GM18951 (cell line): ENCODE results near the gene SIT1.

Experiments used
- POLR2A ChIP-seq: IDR thresholded peaks from 4 replicates; pipeline ENCODE4 v1.6.1; 2011; ENCODE audit warnings: mild to moderate bottlenecking; ENCODE audit not compliant: insufficient read length, insufficient read depth; ENCODE audit errors: extremely low read depth
- in situ Hi-C: fragments of 300-500 bp; cut with MboI; formaldehyde crosslinking; loops from one replicate; pipeline ENCODE4 v1.12.0; 2022; ENCODE audit warnings: low sequenced_read_pairs, mixed read lengths, inconsistent platforms; ENCODE audit not compliant: unreplicated experiment

The SIT1 gene

GRCh38 chr9:35650341-35651158 is at the start of gene SIT1:
Gene SIT1, minus strand, starts transcription at chr9:35650931. Its CDS starts 78 bp downstream, at chr9:35650853.
- in situ Hi-C loops, result no loop called here
- TF ChIP-seq POLR2A, result peak; percentile 53

GRCh38 chr9:35700031-35700430 is 49.3 kb upstream of the SIT1 start:
- in situ Hi-C loops, result no loop called here
- TF ChIP-seq POLR2A, result no peak

GRCh38 chr9:35698231-35698630 is 47.5 kb upstream of the SIT1 start:
- TF ChIP-seq POLR2A, result no peak
- in situ Hi-C loops, result no loop called here

- TF ChIP-seq POLR2A, result no peak
- in situ Hi-C loops, result no loop called here
These were observed 46.8 kb upstream of the SIT1 start for GRCh38 chr9:35697486-35697885.

- in situ Hi-C loops, result no loop called here
These were observed 45.9 kb upstream of the SIT1 start for GRCh38 chr9:35696520-35697215.

GRCh38 chr9:35695943-35696401 is 45.2 kb upstream of the SIT1 start:
- in situ Hi-C loops, result no loop called here

More at GRCh38 chr9:35696520-35697215, 45.9 kb upstream of the SIT1 start:
- TF ChIP-seq POLR2A, result no peak

GRCh38 chr9:35691757-35692301 is 41.1 kb upstream of the SIT1 start:
- TF ChIP-seq POLR2A, result no peak
- in situ Hi-C loops, result no loop called here

More at GRCh38 chr9:35695943-35696401, 45.2 kb upstream of the SIT1 start:
- no peak for TF ChIP-seq POLR2A

GRCh38 chr9:35691334-35691650 is 40.6 kb upstream of the SIT1 start:
- in situ Hi-C loops, result no loop called here
- no peak for TF ChIP-seq POLR2A

GRCh38 chr9:35690614-35691333 is 40.0 kb upstream of the SIT1 start:
- peak; percentile 10 for TF ChIP-seq POLR2A
- in situ Hi-C loops, result no loop called here

- TF ChIP-seq POLR2A, result no peak
- in situ Hi-C loops, result no loop called here
These were observed 39.5 kb upstream of the SIT1 start for GRCh38 chr9:35690294-35690613.

GRCh38 chr9:35689542-35690293 is 39.0 kb upstream of the SIT1 start, which contains the start of gene TPM2:
Gene TPM2, minus strand, starts transcription at chr9:35689925. Its CDS starts 108 bp downstream, at chr9:35689817.
- TF ChIP-seq POLR2A, result no peak
- in situ Hi-C loops, result no loop called here
